GM19452 (cell line): Measurements from ENCODE around the gene COX6B2.

ENCODE experiments used
- ATAC-seq: cut with Tn5 transposase; IDR thresholded peaks from one replicate; pipeline ENCODE4 v1.9.1; 2021; ENCODE audit not compliant: unreplicated experiment

COX6B2 gene

DNA sequence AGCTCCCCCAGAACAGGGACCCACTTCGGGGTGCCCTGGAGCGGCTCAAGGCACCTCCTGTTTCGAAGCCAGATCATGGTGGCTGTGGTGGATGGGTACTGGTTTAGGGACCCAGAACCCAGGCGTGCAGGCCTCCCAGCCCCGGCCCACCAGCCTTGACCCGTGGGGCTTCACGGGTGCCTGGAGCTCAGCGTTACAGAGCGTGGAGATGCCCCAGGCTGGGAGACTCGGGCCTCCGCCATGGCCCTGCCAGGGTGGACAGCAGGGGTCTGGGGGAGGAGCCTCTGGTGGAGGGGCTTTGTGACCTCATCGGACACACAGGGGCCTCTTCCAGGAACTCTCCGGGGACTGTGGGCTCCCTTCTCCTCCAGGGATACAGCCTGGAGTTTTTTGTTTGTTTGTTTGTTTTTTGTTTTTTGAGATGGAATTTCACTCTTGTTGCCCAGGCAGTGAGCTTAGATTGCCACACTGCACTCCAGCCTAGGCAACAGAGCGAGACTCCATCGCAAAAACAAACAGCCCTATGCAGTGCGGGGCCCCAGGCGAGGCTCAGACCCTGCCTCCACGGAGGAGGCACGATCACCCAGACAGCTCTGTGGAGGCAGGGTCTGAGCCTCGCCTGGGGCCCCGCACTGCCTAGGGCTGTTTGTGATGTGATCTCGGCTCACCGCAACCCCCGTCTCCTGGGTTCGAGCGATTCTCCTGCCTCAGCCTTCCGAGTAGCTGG, 8.6 kb upstream of the COX6B2 start, which contains the start of gene GARIN5B:
TSS of gene GARIN5B (minus strand) at position 271 of the 727 bp plus-strand sequence. CDS start at position 77, 194 bp downstream.
- no peak for ATAC-seq

DNA sequence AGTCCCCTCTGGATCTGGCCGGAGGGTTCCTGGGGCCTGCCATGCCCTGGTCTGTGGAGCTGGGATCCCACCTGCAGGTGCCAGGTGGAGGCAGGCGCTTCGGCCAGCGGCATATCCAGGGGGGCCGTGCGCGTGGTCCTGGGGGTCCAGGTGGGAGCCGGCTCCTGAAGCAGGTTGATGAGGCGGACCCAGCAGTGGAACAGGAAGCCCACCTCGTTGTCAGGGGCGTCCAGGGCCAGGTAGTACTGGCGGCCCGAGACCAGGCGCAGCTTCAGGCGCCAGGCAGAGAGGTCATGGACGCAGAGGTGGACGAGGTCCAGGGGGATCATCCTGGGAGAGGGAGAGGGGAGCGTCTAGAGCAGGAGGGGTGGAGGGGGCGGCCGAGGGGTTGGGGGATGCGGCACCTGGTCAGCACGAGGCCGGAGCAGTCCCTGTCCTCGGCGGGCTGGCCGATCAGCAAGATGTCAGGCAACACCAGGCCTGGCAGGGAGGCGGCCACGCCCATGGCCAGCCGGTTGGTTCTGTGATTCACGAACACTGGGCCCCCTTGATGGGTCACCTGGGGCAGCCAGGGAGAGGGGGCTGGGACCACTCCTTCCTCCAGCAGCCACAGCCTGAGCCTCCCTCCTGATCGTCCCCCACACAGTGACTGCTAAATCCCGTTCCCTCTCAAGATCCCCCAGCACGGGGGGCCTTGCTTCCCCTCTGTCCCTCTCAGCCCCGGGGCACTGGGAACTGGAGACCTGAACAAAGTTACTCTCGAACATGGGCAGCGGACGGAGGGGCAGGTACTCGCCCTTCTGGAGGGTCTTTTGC, 7.9 kb upstream of the COX6B2 start:
- ATAC-seq = no peak

DNA sequence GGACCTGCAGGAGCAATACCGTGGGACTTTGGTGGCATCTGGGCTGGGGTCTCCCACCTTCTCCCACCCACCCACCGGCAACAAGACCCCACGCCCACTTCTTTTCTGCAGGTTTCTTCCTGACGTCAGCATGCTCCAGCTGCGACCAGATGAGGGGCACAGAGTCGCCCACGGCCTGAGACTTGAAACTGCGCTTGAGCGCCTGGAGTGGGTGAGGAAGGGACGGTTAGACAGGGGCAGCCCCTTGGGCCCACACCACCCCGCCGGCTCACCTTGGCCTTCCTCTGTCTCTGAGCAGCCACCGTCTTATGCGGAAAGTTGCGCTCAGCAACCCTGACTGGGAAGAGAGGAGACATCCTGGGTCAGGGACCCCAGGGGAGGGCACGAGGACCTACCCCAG, 6.4 kb upstream of the COX6B2 start:
- ATAC-seq = no peak

DNA sequence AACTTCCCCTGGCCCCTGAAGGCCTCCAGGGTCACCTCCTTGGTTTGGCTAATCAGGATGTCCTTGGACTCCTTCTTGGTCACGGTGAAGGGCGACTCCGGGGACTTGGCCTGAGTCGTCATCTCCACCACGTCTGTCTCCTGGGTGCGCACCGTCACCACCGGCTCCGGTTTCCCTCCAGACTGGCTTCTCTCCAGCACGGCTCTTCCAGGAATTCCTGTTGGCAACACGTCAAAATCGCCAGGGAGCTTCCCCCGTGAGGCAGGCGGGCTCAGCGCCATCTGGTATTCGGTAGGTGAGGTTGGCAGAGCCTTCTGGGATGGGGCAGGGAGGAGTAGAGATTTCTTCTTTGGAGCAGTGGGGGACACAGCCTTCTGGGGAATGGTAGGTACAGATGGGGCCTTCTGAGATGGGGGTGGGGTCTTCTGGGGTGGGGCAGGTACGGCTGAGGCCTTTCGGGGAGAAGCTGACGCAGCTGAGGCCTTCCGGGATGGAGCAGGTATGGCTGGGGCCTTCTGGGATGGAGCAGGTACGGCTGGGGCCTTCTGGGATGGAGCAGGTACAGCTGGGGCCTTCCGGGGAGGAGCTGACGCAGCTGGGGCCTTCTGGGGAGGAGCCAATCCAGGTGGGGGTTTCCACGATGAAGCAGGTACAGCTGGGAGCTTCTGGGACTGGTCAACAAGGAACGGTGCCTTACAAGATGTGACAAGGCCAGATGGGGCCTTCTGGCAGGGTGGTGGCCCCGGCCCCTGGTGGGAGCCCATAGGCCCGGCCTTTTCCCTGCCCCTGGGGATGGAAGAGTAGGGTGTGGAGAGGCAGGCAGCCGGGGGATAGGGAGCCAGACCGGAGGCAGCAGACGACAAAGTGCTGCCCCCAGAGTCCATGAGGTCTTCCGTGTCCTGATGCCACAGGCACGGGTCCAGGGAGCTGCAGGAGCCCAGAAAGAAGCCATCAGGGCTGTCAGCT, 4.7 kb upstream of the COX6B2 start:
- no peak for ATAC-seq

DNA sequence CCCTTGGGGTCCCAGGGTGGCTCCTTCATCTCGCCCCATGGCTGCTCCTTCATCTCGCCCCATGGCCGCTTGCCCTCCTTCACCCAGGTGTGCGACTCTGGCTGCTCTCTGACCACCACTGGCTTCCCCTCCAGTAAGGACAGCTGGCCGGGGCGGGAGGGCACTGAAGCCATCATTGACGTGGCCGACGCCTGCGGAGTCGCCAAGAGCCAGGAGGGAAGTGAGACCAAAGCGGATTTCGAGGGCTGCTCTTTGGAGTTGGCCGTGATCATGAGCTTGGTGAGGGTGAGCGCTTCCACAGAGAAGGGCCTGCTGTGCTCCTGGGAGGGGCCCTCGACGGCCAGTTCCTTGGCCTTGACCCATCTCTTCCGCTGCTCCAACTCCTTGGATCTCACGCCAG, 4.0 kb upstream of the COX6B2 start:
- ATAC-seq = no peak

DNA sequence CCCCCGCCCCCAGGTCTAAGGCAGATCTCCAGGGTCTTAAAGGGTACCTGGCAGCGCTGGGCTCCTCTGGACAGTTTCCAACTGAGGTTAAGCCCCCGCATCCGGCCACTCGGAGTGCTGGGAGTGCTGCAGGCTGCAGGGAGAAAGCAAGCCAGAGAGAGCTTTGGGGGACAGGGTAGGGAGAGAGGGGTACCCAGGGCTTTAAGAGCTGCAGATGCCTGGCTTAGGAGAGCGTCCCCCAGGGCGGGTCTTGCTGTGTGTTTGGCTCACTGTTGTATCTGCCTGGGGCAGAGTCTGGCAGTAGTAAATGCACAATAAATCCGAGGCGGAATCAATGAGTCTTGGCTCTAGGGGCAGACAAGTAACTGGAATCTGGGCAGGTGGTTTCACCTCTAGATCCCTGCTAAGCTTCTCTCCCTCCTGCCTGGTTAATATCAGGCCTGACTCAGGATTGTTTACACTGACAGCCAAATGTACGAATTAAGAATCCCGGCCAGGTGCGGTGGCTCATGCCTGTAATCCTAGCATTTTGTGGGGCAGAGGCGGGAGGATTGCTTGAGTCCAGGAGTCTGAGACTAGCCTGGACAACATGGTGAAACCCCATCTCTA, 798 bp upstream of the COX6B2 start:
- no peak for ATAC-seq

DNA sequence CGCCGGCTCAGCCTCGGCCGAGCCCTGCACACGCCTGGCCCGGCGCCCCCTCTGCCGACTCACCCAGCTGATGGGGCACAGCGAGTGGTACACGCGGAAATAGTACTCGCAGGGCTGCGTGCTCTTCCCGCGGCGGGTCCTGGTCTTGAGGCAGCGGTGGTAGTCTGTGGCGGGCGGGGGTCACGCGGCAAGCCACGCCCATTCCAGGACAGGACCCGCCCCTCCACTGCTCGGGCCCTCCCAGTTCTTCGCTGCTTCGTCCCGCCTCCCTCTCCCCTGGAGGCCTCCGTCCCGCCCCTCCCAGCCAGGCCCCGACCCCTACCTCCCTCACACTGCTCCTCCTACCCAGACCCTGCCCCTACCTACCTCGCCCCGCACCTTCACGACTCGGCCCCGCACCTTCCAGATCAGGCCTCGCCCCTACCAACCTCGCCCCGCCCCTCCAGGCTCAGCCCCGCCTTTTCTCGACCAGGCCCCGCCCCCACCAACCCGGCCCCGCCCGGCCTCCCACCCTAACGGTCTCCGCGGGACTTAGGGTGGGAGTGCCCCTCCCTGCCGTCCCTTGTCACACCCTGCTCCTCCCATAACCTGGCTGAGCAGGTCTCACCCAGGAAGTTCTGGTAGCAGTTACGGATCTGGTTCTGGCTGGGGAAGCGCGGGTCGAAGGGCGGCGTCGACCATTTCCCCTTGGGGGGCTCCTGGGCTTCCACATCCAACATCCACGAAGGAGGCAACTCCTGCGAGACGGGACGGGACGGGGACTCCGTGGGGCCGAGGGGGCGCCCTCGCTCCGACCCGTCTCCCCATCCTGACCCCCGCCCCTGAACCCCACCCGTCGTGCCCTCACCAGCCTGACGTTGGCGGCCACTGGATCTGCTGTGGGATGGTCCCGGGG, 469 bp downstream of the COX6B2 start:
- no peak for ATAC-seq

DNA sequence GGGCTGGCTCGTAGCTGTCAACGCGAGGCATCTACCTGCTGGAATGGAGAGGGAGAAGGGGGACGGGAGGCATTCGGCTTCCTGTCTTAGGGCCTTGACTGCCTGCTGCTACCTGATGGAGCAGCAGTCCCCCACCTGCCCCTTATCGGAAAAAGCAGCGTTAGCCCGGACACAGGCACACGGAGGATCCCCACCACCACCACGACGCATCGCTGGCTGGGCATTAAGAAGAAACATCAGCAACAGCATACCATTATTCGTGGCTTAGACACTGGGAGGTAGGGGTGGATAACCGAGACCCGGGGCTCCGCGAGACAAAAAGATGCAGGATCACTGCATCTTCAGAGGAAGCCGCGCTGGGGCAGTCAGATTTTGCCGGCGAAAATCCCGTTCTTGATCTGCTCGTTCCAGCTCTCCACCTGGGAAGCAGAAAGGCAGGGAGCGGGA, 1.1 kb downstream of the COX6B2 start:
- no peak for ATAC-seq

DNA sequence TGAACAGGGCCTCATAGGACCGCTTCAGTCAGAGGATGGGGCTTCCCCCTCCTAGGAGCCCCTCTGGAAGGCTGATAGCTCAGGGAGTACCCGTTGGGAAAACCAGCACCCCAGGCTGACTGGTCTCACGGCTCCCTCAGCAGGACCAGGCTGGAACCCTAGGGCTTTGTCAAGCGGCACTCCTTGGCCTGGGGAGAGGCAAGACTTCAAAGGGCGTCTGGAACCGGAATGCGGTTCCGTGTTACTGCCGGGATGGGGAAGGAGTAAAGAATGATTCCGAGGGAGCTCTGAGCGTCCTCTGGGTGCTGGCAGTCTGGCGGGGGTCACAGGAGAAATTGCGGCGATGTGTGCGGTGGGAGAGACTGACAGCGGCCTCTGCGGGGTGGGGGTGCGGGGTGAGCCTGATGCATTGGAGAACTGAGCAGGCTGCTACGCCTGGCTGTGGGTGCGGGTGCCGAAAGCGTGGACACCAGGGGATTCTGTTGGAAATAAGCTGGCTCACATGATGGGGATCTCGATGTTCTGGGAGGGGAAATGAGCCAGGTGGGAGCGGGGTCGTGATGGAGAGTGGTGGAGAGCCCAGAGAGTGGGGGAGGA, 1.9 kb downstream of the COX6B2 start:
- ATAC-seq = no peak

DNA sequence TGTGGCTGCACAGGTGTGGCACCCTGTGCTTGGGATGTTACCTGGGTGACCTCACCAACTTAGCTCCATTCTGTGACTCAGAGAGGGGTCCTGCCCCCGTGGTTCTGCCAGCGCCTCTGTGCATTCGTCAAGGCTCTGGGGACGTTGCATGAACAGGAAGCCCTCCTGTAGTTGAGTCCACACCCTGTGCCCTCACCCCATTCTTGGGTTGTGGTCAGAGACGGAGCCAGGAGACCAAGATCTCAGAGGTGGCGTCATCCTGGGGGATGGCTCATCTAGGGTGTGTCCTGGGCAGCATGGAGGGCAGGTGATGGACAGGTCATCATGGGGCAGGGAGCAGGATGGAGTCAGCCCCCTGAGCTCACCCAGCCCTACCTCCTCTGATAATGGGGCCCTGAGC, 2.5 kb downstream of the COX6B2 start:
- ATAC-seq = no peak

DNA sequence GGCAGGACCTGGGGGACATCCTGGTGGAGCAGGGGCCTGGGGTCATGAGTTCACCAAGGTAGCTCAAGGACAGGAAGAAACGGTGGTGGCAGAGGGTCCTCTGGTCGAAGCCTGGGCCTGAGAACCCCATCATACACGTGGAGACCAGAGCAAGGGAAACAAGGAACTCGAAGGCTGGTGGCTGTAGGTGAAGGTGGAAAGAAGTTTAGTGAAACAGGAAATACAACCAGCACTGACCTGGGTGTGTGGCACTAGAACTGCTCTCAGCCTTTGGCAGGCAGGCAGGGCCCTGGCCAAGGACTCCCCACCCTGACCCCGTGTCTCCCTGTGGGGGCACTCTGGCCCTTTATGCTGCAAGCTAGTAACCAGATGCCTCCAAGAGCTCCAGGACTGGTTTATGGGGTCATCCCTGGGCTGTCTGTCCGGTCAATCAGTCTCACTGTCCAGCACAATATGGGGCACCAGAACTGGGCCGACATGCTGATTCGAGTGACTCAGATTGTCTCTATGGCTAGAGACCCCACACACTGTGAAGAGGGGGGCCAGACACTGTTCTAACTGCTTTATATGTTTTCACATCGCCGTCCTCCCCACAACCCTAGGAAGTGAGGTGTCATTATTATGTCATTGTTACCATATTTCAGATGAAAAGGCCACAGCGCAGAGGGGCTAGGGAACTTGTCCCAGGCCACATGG, 3.8 kb downstream of the COX6B2 start:
- no peak for ATAC-seq

DNA sequence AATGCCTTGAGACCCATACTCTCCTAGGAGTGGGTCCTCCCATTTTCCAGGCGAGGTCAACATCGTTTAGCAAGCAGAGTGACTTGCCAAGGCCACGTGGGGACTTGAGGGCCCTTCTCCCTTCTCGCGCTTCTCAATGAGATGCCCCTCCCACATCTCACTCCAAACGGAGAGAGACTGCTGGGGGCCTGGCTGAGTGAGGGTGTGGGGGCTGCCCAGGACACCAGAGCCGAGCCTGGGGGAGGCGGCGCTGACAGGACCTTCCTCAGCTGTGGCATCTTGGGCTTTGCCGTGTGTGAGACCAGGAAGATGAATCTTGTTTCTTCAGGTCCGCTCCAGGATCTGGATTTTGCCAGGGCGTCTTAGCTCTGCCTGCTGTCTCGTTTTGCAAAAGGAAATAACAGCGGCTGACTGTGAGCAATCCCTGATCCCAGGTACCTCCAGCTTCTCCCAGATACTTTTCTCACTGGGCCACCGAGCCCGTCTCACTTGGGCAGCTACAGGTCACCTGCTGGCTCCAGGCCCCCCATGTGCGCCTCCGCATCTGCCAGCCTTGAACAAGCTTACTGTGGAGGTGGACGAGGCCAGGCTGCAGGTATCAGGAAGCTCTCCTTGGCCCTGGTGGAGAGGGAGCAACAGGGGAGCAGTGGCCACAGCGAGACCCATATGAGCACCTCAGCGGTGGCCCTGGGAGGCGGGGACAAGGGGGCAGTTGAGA, 6.0 kb downstream of the COX6B2 start:
- ATAC-seq = no peak

DNA sequence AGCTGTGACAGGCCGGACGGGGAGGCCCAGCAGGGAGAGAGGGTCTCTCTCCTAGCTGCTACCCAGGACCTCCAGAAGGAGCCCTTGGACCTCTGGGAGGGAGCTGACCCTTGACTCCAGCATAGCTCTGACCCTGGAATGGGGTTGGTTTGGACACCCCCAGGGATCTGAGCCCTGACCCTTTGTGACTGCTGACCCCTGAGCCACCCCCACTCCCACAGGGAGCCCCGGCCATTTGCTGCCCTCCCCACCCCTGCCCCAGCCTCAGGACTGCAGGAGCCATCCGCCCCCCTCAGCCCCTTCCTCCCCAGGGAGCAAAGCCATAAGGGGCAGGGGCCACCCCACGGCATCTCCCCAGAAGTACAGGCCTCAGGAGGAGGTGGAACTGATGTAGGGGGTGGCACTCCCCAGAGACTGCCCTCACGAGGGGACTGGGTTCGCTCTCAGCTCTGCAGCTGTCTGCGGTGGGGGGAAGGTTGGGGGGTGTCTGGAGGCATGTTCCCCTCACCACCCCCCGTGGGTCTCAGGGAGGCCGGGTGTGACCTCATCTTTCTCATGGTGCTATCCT, 7.0 kb downstream of the COX6B2 start:
- no peak for ATAC-seq

DNA sequence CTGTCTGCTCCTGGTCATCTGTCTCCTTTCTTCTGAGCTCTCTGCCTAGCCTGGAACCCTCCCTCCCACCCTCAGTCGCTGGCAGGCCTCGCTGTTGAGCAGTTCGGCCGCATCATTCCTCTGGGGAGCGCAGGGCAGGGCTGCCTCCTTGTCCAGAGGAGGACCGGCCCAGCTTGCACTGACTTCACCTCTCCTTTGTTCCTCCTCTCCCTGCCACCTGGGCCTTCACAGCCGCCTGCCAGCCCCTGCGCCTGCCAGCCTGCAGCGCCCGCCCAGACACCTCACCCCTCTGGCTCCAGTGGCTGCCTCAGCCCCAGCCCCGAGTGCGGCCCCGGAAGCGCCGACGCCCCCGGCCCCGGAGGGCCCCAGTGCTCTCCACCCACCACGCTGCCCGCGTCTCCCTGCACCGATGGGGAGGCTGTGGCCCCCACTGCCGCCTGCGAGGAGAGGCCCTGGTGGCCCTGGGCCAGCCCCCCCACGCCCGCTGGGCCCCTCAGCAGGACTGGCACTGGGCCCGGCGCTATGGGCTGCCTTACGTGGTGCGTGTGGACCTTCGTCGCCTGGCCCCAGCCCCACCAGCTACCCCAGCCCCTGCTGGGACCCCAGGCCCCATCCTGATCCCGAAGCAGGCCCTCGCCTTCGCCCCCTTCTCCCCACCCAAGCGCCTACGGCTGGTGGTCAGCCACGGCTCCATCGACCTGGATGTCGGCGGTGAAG, 7.6 kb downstream of the COX6B2 start:
- no peak for ATAC-seq

DNA sequence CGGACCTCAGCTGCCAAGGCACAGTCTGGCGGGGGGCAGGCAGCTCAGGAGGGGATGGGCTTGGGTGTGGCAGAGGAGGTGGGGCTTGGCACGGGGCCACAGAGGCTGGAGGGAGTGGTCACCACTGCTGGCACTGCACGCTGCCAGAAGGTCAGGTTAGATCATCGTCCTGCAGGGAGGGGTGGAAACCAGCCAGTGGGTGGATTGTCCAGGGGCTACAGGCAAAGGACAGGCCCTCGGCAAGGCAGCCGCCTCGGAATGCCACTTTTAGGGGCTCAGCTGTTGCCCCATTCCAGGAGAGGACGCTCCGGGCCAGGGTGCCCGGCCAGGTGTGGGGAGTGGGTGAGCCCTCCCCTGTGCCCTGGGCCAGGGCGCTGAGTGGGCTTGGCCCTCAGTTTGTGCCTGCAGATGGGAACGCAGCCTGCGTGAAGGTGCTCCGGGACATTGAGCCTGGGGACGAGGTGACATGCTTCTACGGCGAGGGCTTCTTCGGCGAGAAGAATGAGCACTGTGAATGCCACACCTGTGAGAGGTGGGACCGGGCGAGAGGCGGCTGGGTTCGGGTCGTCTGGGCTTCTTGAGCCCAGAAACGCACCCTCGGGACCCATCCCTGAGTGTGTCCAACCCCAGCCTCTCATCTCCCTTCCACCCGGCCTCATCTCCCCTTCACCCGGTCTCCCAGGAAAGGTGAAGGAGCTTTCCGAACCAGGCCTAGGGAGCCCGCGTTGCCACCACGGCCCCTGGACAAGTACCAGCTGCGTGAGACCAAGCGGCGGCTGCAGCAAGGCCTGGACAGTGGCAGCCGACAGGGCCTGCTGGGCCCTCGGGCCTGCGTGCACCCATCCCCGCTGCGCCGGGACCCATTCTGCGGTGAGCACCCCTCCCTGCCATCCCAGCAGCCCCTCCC, 8.4 kb downstream of the COX6B2 start:
- ATAC-seq = no peak
